Fibroblast of lung (primary cell): ENCODE results near the gene ERRFI1. TPM values are rescaled to one million over a fixed set of nuclear protein-coding genes. Genes with fewer than 3 reads are reported as not detected.

Experiments used
- DNase-seq, 2 donors: peaks; one replicate each; pipeline versions ENCODE4 v3.0.0 to v3.0.0-alpha.2; 2010; ENCODE audit warnings: low read depth in 2 of 2
- H2AFZ ChIP-seq: 2 replicates; pipeline ENCODE4 v1.5.1; 2012; ENCODE audit warnings: low read length, control low read depth, inconsistent platforms
- H3K27ac ChIP-seq: 2 replicates; pipeline ENCODE4 v1.5.1; 2011; ENCODE audit warnings: low read length, control low read depth; ENCODE audit not compliant: insufficient read depth
- H3K27me3 ChIP-seq: 2 replicates; pipeline ENCODE4 v1.5.1; 2011; ENCODE audit warnings: mild to moderate bottlenecking, low read length; ENCODE audit not compliant: control insufficient read depth, insufficient read depth
- H3K36me3 ChIP-seq: 2 replicates; pipeline ENCODE4 v1.5.1; 2011; ENCODE audit warnings: low read length; ENCODE audit not compliant: control insufficient read depth, insufficient read depth
- H3K4me1 ChIP-seq: 2 replicates; pipeline ENCODE4 v1.5.1; 2011; ENCODE audit warnings: low read length; ENCODE audit not compliant: control insufficient read depth, insufficient read depth; ENCODE audit errors: extremely low read depth
- H3K4me2 ChIP-seq: 2 replicates; pipeline ENCODE4 v1.5.1; 2011; ENCODE audit warnings: low read length, control low read depth; ENCODE audit not compliant: insufficient read depth; ENCODE audit errors: extremely low read depth
- H3K4me3 ChIP-seq, 4 experiments: fragments of 200-600 bp in 1 of 4; sonication (generic) in 1 of 4; replicated peaks in 1 of 4; 2 replicates each; pipeline ENCODE4 v1.5.1; 2011 to 2016; ENCODE audit warnings: low read length in 4 of 4, low read depth in 3 of 4, mild to moderate bottlenecking in 3 of 4, control low read depth in 2 of 4, inconsistent platforms in 1 of 4, mixed read lengths in 1 of 4; ENCODE audit not compliant: insufficient read depth in 1 of 4; ENCODE audit errors: control extremely low read depth in 1 of 4
- H3K79me2 ChIP-seq: 2 replicates; pipeline ENCODE4 v1.5.1; 2012; ENCODE audit warnings: mild to moderate bottlenecking, low read length, inconsistent platforms; ENCODE audit not compliant: control insufficient read depth, insufficient read depth
- H3K9ac ChIP-seq: 2 replicates; pipeline ENCODE4 v1.5.1; 2011; ENCODE audit warnings: mild to moderate bottlenecking, low read length, control low read depth; ENCODE audit not compliant: insufficient read depth
- H3K9me3 ChIP-seq: 2 replicates; pipeline ENCODE4 v1.5.1; 2012; ENCODE audit warnings: low read depth, low read length; ENCODE audit not compliant: control insufficient read depth, insufficient read depth
- H4K20me1 ChIP-seq: 2 replicates; pipeline ENCODE4 v1.5.1; 2011; ENCODE audit warnings: low read length; ENCODE audit not compliant: control insufficient read depth, insufficient read depth; ENCODE audit errors: extremely low read depth
- CTCF ChIP-seq, 2 donors: IDR thresholded peaks in 1 of 2; conservative IDR thresholded peaks in 1 of 2; 1 replicate in 1 of 2; 2 replicates in 1 of 2; pipeline ENCODE4 v1.5.1; 2011 to 2012; ENCODE audit warnings: low read length in 2 of 2, control low read depth in 1 of 2, inconsistent platforms in 1 of 2, low read depth in 1 of 2, mild to moderate bottlenecking in 1 of 2
- EZH2 ChIP-seq: IDR thresholded peaks from 2 replicates; pipeline ENCODE4 v1.5.1; 2012; ENCODE audit warnings: low read length, control low read depth, mild to moderate bottlenecking; ENCODE audit errors: missing control alignments
- polyA minus RNA-seq: library from RNA; depleted of rRNA, polyadenylated mRNA; stranded (reverse); fragments of >200 nt; gene quantifications from 2 replicates; pipeline ENCODE4 v1.2.3, GENCODE V29; 2011; ENCODE audit warnings: low replicate concordance
- polyA plus RNA-seq, 2 donors: library from polyadenylated mRNA; depleted of rRNA in 1 of 2; stranded (reverse) in 1 of 2; unstranded in 1 of 2; fragments of >200 nt; gene quantifications; 2 replicates each; pipeline ENCODE4 v1.2.1, GENCODE V29; 2011 to 2012; ENCODE audit warnings: missing spikeins in 1 of 2
- total RNA-seq: library from RNA; depleted of rRNA; stranded (reverse); fragments of >200 nt; gene quantifications from 2 replicates; pipeline ENCODE4 v1.2.1, GENCODE V29; 2014

ERRFI1 gene, protein sequence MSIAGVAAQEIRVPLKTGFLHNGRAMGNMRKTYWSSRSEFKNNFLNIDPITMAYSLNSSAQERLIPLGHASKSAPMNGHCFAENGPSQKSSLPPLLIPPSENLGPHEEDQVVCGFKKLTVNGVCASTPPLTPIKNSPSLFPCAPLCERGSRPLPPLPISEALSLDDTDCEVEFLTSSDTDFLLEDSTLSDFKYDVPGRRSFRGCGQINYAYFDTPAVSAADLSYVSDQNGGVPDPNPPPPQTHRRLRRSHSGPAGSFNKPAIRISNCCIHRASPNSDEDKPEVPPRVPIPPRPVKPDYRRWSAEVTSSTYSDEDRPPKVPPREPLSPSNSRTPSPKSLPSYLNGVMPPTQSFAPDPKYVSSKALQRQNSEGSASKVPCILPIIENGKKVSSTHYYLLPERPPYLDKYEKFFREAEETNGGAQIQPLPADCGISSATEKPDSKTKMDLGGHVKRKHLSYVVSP
- 46.2 and 53.9 TPM in 2 replicates for total RNA-seq
- 78.2 and 105 TPM in 2 replicates for polyA plus RNA-seq
- polyA plus RNA-seq (2012), result 41.8 and 52.6 TPM in 2 replicates
- polyA minus RNA-seq, result 8.9 and 27.3 TPM in 2 replicates

- no peaks in the 10 kb centered on the region for H3K9me3 ChIP-seq
- peak within 1 kb of the TSS; percentile 94 for H3K27ac ChIP-seq
- H3K79me2 ChIP-seq, result peaks cover 52% of the 10 kb centered on the region
- TF ChIP-seq EZH2 (no peak), CTCF (conservative IDR thresholded peaks at IDR 0.05 in 1 of 2, IDR thresholded peaks at IDR 0.05 in 1 of 2; ENCODE audit: low read depth in 1 of 2, low read length in 2 of 2) (no peak)
- H3K27me3 ChIP-seq, result no peaks in the 10 kb centered on the region
- peak within 1 kb of the TSS; percentile 88 for H3K9ac ChIP-seq
- peak within 1 kb of the TSS; percentile 80 to 96 (median 84) for H3K4me3 ChIP-seq
- peak within 1 kb of the TSS; percentile 79 for H2AFZ ChIP-seq
- H3K36me3 ChIP-seq, result no peaks in the 10 kb centered on the region
- H3K4me1 ChIP-seq, result peaks cover 14% of the 10 kb centered on the region
- H4K20me1 ChIP-seq, result peaks cover 3% of the 10 kb centered on the region
- peak within 1 kb of the TSS; percentile 99 for H3K4me2 ChIP-seq
- DNase-seq, result peak; percentile 94 to 97
Observed at GRCh38 chr1:8026153-8026975, at the start of gene ERRFI1. ERRFI1 (minus strand) TSS chr1:8026309; CDS start chr1:8015619, 10,690 bp downstream.

DNA sequence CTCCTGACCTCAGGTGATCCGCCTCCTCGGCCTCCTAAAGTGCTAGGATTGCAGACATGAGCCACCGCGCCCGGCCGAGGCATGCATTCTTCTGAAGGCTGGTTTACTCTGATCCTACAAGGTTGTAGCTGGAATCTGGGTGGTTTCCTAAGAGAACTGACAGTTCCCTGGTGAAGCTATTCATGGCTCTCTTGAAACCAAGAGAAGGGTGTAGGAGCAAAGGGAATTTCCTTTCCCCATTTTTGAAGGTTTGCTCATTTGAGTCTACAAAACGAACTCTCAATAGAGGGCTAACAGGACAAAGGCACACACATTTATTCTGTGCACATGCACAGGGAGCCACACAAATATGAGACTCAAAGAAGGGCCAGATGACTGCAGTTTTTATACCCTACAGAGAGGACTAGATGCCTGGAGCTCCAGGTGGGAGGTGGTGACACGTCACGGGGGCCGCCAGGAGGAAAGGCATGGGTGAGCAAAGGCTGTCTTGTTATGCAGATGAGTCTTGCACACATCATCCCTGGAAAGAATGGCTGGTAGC lies 49.5 kb upstream of the ERRFI1 start:
- H3K27ac ChIP-seq, result no peak overlapping the region
- H3K9ac ChIP-seq, result no peak overlapping the region

More for the DNA sequence above, 49.5 kb upstream of the ERRFI1 start:
- Histone ChIP-seq H3K4me3 (no peak overlapping the region), H3K9me3 (no peaks in the 10 kb centered on the region), H3K4me2 (no peak overlapping the region), H4K20me1 (no peaks in the 10 kb centered on the region), H3K27me3 (no peaks in the 10 kb centered on the region), H3K4me1 (peaks cover 10% of the 10 kb centered on the region), H2AFZ (no peak overlapping the region), H3K36me3 (no peaks in the 10 kb centered on the region), H3K79me2 (no peaks in the 10 kb centered on the region)
- DNase-seq, result peak in 1 of 2 donors; percentile 43
- TF ChIP-seq EZH2, result no peak
- no peak for TF ChIP-seq CTCF (conservative IDR thresholded peaks at IDR 0.05 in 1 of 2, IDR thresholded peaks at IDR 0.05 in 1 of 2; ENCODE audit: low read depth in 1 of 2, low read length in 2 of 2)
